Activated CD4-positive, alpha-beta memory T cell treated with anti-CD3 and anti-CD28 coated beads, Interleukin-2, amount 10 ng/mL, durations not matched to agents 7 days and 5 days (primary cell): ENCODE measurements around the gene GGTA1. TPM values are rescaled to one million over a fixed set of nuclear protein-coding genes. Genes with fewer than 3 reads are reported as not detected.

Source experiments
- CTCF ChIA-PET: fragments of 350-600 bp; sonication (Branson Sonifier 250); formaldehyde crosslinking; loops from one replicate; lab custom pipeline; 2021; ENCODE audit warnings: antibody characterized with exemption, inconsistent platforms; lab: Charles Lee
- POLR2A ChIA-PET: fragments of 350-600 bp; sonication (Branson Sonifier 250); formaldehyde crosslinking; loops from one replicate; lab custom pipeline; 2021; ENCODE audit warnings: antibody characterized with exemption; lab: Charles Lee
- DNase-seq: peaks from one replicate; pipeline ENCODE4 v3.0.0-alpha.2; 2020
- H3K27ac Mint-ChIP-seq: one replicate; pipeline ENCODE4 v1.8.0; 2021; ENCODE audit warnings: mild to moderate bottlenecking, mixed read lengths
- H3K27me3 Mint-ChIP-seq: one replicate; pipeline ENCODE4 v1.8.0; 2021; ENCODE audit warnings: mixed read lengths
- H3K36me3 Mint-ChIP-seq: one replicate; pipeline ENCODE4 v1.8.0; 2021; ENCODE audit warnings: low read depth, mixed read lengths
- H3K4me1 Mint-ChIP-seq: one replicate; pipeline ENCODE4 v1.8.0; 2021; ENCODE audit warnings: mixed read lengths
- H3K4me3 Mint-ChIP-seq: one replicate; pipeline ENCODE4 v1.8.0; 2021; ENCODE audit warnings: mild to moderate bottlenecking, mixed read lengths
- H3K9me3 Mint-ChIP-seq: one replicate; pipeline ENCODE4 v1.8.0; 2021; ENCODE audit warnings: mixed read lengths
- total RNA-seq, 2 experiments: library from RNA; stranded (reverse); gene quantifications; one replicate each; pipeline ENCODE4 v1.2.3, GENCODE V29; 2021

GGTA1 gene
- not detected for total RNA-seq

GRCh38 chr9:121499427-121500164, at the start of gene GGTA1:
TSS of gene GGTA1 (minus strand) at chr9:121499844. CDS start at chr9:121467922, 31,922 bp downstream.
- H3K4me1 Mint-ChIP-seq: peaks cover 23% of the 10 kb centered on the region
- H3K9me3 Mint-ChIP-seq: no peaks in the 10 kb centered on the region
- H3K4me3 Mint-ChIP-seq: peak within 1 kb of the TSS; percentile 44
- peaks cover 53% of the 10 kb centered on the region for H3K27me3 Mint-ChIP-seq
- ChIA-PET POLR2A (no interaction called here), CTCF (interaction anchor here (0.9 to 1.7 kb wide), 3 partner anchors 10 to 180 kb away, joined by 3 to 11 read pairs (median 5); no protein-coding TSS in a partner anchor)
- no peak for DNase-seq
- no peak within 1 kb of the TSS for H3K27ac Mint-ChIP-seq
- H3K36me3 Mint-ChIP-seq: no peaks in the 10 kb centered on the region

- ChIA-PET POLR2A (no interaction called here), CTCF (interaction anchor here (2.1 to 4.1 kb wide), 2 partner anchors 9 to 135 kb away, joined by 6 to 25 read pairs; no protein-coding TSS in a partner anchor)
- no peaks in the 10 kb centered on the region for H3K36me3 Mint-ChIP-seq
- no peak overlapping the region for H3K27ac Mint-ChIP-seq
- no peak overlapping the region for H3K4me3 Mint-ChIP-seq
- DNase-seq: no peak
- peaks cover 3% of the 10 kb centered on the region for H3K4me1 Mint-ChIP-seq
- H3K9me3 Mint-ChIP-seq: no peaks in the 10 kb centered on the region
- peaks cover 11% of the 10 kb centered on the region for H3K27me3 Mint-ChIP-seq
Observed at GRCh38 chr9:121548666-121549065, 49.0 kb upstream of the GGTA1 start.

GRCh38 chr9:121545875-121546423, 46.3 kb upstream of the GGTA1 start:
- Mint-ChIP-seq H3K27me3 (peaks cover 5% of the 10 kb centered on the region), H3K9me3 (no peaks in the 10 kb centered on the region), H3K4me1 (peaks cover under 1% of the 10 kb centered on the region), H3K4me3 (no peak overlapping the region), H3K27ac (no peak overlapping the region), H3K36me3 (no peaks in the 10 kb centered on the region)
- ChIA-PET POLR2A (no interaction called here), CTCF (interaction anchor here (0.8 to 4.1 kb wide), 28 partner anchors 10 to 513 kb away, joined by 3 to 25 read pairs (median 4); partner anchors contain the start of gene GGTA1)
- peak; percentile 74 for DNase-seq

- ChIA-PET POLR2A (no interaction called here), CTCF (interaction anchor here (0.7 to 4.1 kb wide), 28 partner anchors 9 to 513 kb away, joined by 3 to 25 read pairs (median 3); partner anchors contain the start of gene GGTA1)
- H3K4me1 Mint-ChIP-seq: no peaks in the 10 kb centered on the region
- H3K36me3 Mint-ChIP-seq: no peaks in the 10 kb centered on the region
- no peak for DNase-seq
- H3K9me3 Mint-ChIP-seq: no peaks in the 10 kb centered on the region
- H3K4me3 Mint-ChIP-seq: no peak overlapping the region
- peaks cover 4% of the 10 kb centered on the region for H3K27me3 Mint-ChIP-seq
- H3K27ac Mint-ChIP-seq: no peak overlapping the region
Observed at GRCh38 chr9:121545150-121545874, 45.7 kb upstream of the GGTA1 start.

- Mint-ChIP-seq H3K9me3 (no peaks in the 10 kb centered on the region), H3K4me3 (no peak overlapping the region), H3K36me3 (no peaks in the 10 kb centered on the region), H3K27ac (no peak overlapping the region), H3K27me3 (peaks cover 6% of the 10 kb centered on the region), H3K4me1 (no peaks in the 10 kb centered on the region)
- CTCF ChIA-PET: interaction anchor here (1.2 to 1.7 kb wide), 2 partner anchors 14 to 142 kb away, joined by 3 to 4 read pairs; no protein-coding TSS in a partner anchor
- POLR2A ChIA-PET: no interaction called here
- no peak for DNase-seq
Observed at GRCh38 chr9:121542025-121542424, 42.4 kb upstream of the GGTA1 start.

- Mint-ChIP-seq H3K4me3 (no peak overlapping the region), H3K36me3 (no peaks in the 10 kb centered on the region), H3K9me3 (no peaks in the 10 kb centered on the region), H3K4me1 (no peaks in the 10 kb centered on the region), H3K27ac (no peak overlapping the region), H3K27me3 (peaks cover 3% of the 10 kb centered on the region)
- POLR2A ChIA-PET: no interaction called here
- CTCF ChIA-PET: interaction anchor here (1.7 kb wide), 1 partner anchor 15 kb away, joined by 4 read pairs; no protein-coding TSS in a partner anchor
- no peak for DNase-seq
Observed at GRCh38 chr9:121541256-121541655, 41.6 kb upstream of the GGTA1 start.

GRCh38 chr9:121538221-121538620, 38.6 kb upstream of the GGTA1 start:
- H3K27ac Mint-ChIP-seq: no peak overlapping the region
- H3K36me3 Mint-ChIP-seq: no peaks in the 10 kb centered on the region
- no peak overlapping the region for H3K4me3 Mint-ChIP-seq
- no peaks in the 10 kb centered on the region for H3K9me3 Mint-ChIP-seq
- H3K27me3 Mint-ChIP-seq: peaks cover 3% of the 10 kb centered on the region
- CTCF ChIA-PET: interaction anchor here (0.7 kb wide), 1 partner anchor 197 kb away, joined by 4 read pairs; no protein-coding TSS in a partner anchor
- H3K4me1 Mint-ChIP-seq: no peaks in the 10 kb centered on the region
- no peak for DNase-seq
- POLR2A ChIA-PET: no interaction called here

GRCh38 chr9:121537283-121537682, 37.6 kb upstream of the GGTA1 start:
- POLR2A ChIA-PET: no interaction called here
- no peak for DNase-seq
- Mint-ChIP-seq H3K4me3 (no peak overlapping the region), H3K9me3 (no peaks in the 10 kb centered on the region), H3K4me1 (no peaks in the 10 kb centered on the region), H3K27ac (no peak overlapping the region), H3K27me3 (peaks cover 6% of the 10 kb centered on the region), H3K36me3 (no peaks in the 10 kb centered on the region)
- CTCF ChIA-PET: no interaction called here

GRCh38 chr9:121532881-121533280, 33.2 kb upstream of the GGTA1 start:
- no peaks in the 10 kb centered on the region for H3K9me3 Mint-ChIP-seq
- H3K4me3 Mint-ChIP-seq: no peak overlapping the region
- POLR2A ChIA-PET: no interaction called here
- H3K27me3 Mint-ChIP-seq: peaks cover 4% of the 10 kb centered on the region
- no peak for DNase-seq
- H3K4me1 Mint-ChIP-seq: no peaks in the 10 kb centered on the region
- H3K27ac Mint-ChIP-seq: no peak overlapping the region
- CTCF ChIA-PET: no interaction called here
- H3K36me3 Mint-ChIP-seq: no peaks in the 10 kb centered on the region

GRCh38 chr9:121529237-121529987, 29.8 kb upstream of the GGTA1 start:
- Mint-ChIP-seq H3K9me3 (no peaks in the 10 kb centered on the region), H3K27me3 (peaks cover 11% of the 10 kb centered on the region), H3K4me3 (no peak overlapping the region), H3K4me1 (no peaks in the 10 kb centered on the region), H3K27ac (no peak overlapping the region), H3K36me3 (no peaks in the 10 kb centered on the region)
- ChIA-PET CTCF (interaction anchor here (1.2 to 1.8 kb wide), 2 partner anchors 17 kb away, joined by 5 to 8 read pairs; no protein-coding TSS in a partner anchor), POLR2A (no interaction called here)
- DNase-seq: no peak

- H3K9me3 Mint-ChIP-seq: no peaks in the 10 kb centered on the region
- no peaks in the 10 kb centered on the region for H3K36me3 Mint-ChIP-seq
- H3K4me1 Mint-ChIP-seq: no peaks in the 10 kb centered on the region
- POLR2A ChIA-PET: no interaction called here
- CTCF ChIA-PET: interaction anchor here (1.2 kb wide), 1 partner anchor 17 kb away, joined by 5 read pairs; no protein-coding TSS in a partner anchor
- no peak overlapping the region for H3K4me3 Mint-ChIP-seq
- DNase-seq: no peak
- H3K27me3 Mint-ChIP-seq: peaks cover 11% of the 10 kb centered on the region
- no peak overlapping the region for H3K27ac Mint-ChIP-seq
Observed at GRCh38 chr9:121528642-121529041, 29.0 kb upstream of the GGTA1 start.

GRCh38 chr9:121527371-121527770, 27.7 kb upstream of the GGTA1 start:
- POLR2A ChIA-PET: no interaction called here
- no peak overlapping the region for H3K4me3 Mint-ChIP-seq
- DNase-seq: no peak
- H3K27me3 Mint-ChIP-seq: peaks cover 11% of the 10 kb centered on the region
- no peaks in the 10 kb centered on the region for H3K36me3 Mint-ChIP-seq
- peaks cover 2% of the 10 kb centered on the region for H3K9me3 Mint-ChIP-seq
- no peaks in the 10 kb centered on the region for H3K4me1 Mint-ChIP-seq
- no peak overlapping the region for H3K27ac Mint-ChIP-seq
- CTCF ChIA-PET: no interaction called here
